GDM1 (cell line): Measurements from ENCODE around the gene SIK1.
"Not testable (repeated sequence)": the region's sequence is repeated elsewhere in the genome, so short reads cannot be mapped to it uniquely, and the experiment has no call there.

ENCODE experiments used
- DNase-seq: peaks from one replicate; lab custom pipeline; 2025; lab: John Stamatoyannopoulos, UW

Gene SIK1

GRCh38 chr21:43396788-43397438 lies 30.0 kb downstream of the SIK1 start:
- not testable (repeated sequence) for DNase-seq

DNA sequence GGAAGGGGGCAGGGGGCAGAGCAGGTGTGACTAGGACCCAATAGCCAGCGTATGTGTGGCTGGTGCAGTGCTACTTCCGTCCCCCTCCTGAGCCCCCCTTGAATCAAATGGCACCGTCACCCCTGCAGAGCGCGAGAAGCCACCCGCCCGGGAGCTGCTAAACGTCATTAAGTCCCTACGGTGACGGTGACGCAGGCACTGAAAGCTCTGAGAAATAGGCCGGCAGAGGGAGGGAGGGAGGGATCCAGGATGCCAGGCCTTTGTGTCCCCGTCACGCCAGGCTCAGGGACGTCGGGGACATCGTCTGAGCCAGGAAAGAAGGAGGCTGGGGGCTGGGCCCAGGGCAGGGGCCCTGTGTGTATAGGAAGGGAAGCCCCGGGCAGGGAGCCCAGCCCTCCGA lies 43.6 kb downstream of the SIK1 start:
- not testable (repeated sequence) for DNase-seq

DNA sequence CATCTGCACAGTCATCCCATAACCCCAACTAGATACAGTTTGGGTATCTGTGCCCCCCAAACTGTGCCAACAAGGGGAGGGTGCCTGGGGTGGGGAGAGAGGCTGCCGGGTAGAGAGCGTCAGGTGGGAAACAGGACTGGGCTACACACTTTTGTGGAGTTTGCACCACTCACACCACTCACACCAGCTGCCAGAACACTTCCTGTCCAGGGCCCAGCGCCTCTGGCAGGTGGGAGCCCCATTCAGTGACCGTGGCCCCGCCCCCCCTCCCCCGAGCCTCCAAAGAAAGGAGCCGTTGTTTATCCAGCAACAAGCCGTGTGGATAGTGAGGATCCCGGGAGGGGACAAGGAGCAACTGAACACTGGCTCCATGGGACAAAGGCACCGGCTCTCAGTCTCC lies 44.0 kb downstream of the SIK1 start:
- not testable (repeated sequence) for DNase-seq

GRCh38 chr21:43380852-43381533 lies 45.9 kb downstream of the SIK1 start:
- DNase-seq = not testable (repeated sequence)

GRCh38 chr21:43380337-43380736 lies 46.6 kb downstream of the SIK1 start:
- DNase-seq = not testable (repeated sequence)

DNA sequence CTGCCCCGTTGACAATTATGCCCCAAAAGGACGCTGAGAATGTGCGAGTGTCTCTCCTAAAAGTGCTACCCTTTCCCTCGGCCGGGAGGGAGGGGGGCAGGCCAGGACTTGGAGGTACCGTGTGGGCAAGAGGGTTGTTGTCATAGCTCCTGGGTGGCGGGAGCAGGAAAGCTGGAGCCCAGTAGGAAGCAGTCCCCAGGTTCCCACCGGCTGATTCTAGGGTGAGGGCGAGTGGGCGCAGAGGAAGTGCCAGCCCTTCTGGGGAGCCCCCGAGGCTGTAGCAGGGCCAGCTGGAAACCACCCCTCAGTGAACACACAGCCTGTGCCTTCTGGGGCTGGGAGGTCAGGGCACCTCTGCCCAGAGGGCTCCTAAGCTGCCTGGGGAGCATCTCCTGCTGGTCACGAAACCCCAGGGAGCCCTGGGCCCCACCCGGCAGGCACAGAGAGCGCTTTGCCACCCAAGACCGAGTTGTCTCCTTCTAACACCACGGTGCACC lies 47.3 kb downstream of the SIK1 start:
- DNase-seq = not testable (repeated sequence)

- no peak for DNase-seq
Observed at GRCh38 chr21:43376478-43376882, 50.5 kb downstream of the SIK1 start.

- no peak for DNase-seq
Observed at GRCh38 chr21:43375837-43376477, 51.0 kb downstream of the SIK1 start.

DNA sequence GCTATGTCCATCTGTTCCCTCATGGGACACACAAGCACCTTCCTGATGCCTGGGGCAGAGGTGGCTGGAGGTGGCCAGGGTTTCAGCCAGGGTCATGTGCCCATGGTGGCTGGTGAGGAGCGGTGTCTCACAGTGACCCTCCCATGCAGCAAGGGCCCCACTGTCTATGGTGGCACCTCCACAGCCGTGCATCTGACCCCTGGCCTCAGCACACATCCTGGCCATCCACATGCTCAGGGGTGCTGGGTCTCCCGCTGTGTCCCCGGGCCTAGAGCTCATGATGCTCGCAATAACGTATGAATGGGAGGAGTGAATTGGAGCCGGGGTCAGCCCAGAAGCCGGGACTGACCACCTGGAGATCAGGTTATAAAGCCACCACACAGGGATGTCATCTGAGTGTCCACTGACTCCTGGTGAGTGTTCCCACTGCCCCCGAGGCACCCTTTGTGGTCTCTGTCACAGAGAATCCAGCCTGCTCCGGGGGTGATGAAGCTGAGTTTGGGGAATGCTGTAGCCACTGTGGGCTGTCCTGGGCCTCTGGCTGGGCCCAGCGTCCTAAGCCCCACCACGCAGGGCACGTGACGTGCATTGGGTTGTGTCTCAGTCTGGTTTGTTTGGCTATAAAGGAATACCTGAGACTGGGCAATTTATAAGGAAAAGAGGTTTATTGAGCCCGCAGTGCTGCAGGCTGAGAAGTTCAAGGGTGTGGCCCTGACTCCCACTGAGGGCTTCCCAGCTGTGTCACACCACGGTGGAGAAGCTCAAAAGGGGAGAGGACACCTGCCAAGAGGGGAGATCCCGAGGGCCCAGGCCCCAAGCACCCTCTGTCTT lies 51.7 kb downstream of the SIK1 start:
- DNase-seq = no peak

- DNase-seq = no peak
Observed at GRCh38 chr21:43374228-43374885, 52.6 kb downstream of the SIK1 start.

DNA sequence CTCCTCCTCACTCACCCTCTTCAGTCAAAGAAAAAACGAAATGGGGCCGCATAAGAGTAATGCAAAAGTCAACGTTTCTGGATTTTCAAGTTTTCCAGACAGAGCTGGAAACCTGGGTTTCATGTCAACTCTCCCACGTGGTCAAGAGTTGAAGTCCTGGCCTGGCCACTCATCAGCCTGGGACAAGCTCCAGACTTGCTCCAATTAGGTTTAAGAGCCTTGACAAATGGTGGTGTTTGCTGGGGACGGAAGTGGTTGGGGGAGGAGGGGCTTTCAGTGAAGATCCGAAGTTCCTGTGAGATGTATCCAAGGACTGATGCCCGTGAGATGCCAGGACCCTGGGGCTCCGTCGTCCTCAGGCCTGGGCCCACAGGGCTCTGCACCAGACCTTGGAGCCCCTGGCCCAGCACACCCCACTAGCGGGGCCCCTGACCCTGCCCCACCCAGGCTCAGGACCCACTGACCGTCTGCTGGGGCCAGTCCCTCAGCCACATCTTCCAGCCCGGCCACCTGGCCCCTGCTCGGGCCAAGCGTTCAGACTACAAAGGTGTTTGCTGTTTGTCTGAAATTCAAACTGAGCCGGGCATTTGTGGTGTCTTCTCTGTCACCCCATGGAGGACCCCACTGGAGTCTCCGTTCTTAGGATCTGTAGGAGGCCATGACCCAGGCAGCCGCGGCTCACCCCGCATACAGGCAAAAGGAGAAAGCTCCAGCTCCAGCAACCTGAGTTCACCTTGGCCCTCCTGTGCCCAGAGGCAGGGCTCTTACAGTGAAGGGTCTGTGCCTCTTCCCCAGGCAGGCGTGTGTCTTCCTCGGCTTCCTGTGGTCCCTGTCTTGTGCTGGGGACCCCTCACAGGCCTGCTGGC lies 53.3 kb downstream of the SIK1 start:
- no peak for DNase-seq

DNA sequence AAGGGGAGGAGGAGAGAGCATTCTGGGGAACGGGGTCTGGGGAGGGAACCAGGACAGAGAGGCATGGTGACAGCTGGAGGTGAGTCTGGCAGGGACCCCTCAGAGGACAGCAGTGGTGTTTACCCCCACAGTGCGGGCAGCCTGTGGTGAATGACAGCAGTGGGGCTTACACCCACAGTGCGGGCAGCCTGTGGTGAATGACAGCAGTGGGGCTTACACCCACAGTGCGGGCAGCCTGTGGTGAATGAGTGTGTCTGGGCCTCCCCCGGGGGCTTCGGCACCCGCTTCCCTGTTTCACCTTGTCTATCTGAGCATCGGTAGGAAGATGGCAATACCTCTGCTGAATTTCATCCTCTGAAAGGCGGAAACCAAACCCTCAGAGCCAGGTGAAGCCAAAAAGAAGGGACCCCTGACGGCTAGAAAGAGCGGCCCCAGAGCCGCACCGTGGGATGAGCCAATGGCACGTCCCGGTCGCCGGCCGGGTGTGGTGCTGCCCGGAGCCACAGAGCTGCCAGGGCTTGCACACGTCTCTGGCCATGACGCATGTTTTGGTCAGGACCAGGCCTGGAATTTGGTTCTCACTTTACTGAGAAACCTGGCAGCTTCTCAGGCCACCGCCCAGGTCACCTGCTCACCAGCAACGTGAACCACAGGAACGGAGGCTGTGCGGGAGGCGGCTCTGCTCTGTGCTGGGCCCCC lies 54.1 kb downstream of the SIK1 start:
- DNase-seq = no peak

GRCh38 chr21:43371786-43372185 lies 55.1 kb downstream of the SIK1 start:
- DNase-seq = no peak

DNA sequence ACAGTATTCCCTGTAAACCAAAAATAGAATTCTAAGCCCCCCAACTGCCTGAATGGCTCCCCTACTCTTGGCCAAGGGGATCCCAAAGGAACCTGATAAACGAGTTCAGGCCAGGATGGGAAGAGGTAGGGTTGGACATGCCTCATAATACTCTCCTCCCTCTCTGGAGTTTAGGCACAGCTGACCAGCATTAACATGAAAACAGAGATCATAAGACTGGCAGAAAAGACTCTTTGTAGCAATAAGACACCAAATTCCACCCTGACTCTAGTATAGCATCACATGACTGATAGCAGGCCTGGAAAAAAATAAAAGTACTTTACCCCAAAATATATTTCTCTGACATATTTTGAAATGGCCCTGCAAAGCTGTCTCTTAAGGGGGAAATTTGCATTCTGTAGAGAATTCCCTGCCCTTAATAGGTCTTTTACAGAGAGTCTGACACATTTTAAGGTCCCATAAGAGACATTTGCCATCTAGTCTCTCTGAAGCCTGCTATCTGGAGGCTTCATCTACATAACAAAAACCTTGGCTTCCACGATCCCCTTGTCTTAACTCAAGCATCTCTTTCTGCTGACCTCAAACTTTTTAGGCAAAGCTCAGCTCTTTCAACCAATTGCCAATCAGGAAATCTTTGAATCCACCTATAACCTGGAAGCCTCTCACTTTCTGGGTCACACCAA lies 55.9 kb downstream of the SIK1 start:
- DNase-seq = no peak

- DNase-seq = no peak
Observed at GRCh38 chr21:43370091-43370658, 56.8 kb downstream of the SIK1 start.

- DNase-seq = no peak
Observed at GRCh38 chr21:43369596-43370090, 57.3 kb downstream of the SIK1 start.

- no peak for DNase-seq
Observed at GRCh38 chr21:43369124-43369523, 57.8 kb downstream of the SIK1 start.

- DNase-seq = no peak
Observed at GRCh38 chr21:43368685-43369084, 58.2 kb downstream of the SIK1 start.

- DNase-seq = no peak
Observed at GRCh38 chr21:43367859-43368258, 59.1 kb downstream of the SIK1 start.
